A549 (cell line): ENCODE data around the gene STX1B.

Experiments
- POLR2A ChIP-seq: IDR thresholded peaks from 2 replicates; pipeline ENCODE4 v1.6.1; 2012; ENCODE audit warnings: mild to moderate bottlenecking, low read length
- TF ChIP-seq, protein P1 (sequence below): IDR thresholded peaks from 2 replicates; pipeline ENCODE4 v1.6.1; 2012

DNA sequence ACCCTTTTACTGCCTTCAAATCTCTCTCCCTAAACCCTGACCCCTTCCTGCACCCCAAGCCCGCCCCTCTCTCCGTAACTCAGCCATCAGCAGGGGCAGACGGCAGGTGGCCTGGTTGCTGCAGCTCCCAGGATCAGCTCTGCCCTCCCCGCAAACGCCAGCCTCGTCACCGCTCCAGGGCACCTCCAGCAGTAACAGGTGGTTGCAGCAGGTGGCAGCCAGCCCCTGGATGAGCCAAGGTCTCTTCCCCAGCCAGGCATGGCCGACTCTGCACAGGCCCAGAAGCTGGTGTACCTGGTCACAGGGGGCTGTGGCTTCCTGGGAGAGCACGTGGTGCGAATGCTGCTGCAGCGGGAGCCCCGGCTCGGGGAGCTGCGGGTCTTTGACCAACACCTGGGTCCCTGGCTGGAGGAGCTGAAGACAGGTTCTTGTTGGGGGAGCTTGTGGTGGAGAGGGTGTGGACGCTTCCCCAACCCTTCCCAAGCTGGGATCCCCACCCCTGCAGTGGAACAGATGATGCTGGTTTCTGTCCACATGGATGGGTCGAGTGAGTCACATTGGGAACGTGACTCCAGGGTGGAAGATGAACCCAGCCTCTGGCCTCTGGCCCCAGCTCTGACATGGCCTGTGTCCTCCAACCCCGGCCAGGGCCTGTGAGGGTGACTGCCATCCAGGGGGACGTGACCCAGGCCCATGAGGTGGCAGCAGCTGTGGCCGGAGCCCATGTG is 24.9 kb downstream of the STX1B start:
- no peak for TF ChIP-seq POLR2A
- TF ChIP-seq, protein P1, sequence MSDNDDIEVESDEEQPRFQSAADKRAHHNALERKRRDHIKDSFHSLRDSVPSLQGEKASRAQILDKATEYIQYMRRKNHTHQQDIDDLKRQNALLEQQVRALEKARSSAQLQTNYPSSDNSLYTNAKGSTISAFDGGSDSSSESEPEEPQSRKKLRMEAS, result peak; percentile 1; the same call in 1 of the 2 replicates
